Peyer's patch (tissue), 4 donors: ENCODE data around the gene UNC93B1.

Experiments used
- POLR2A ChIP-seq, 2 donors: fragments of 450-650 bp; IDR thresholded peaks; one replicate each; pipeline ENCODE4 v1.5.1; 2017; ENCODE audit warnings: antibody characterized with exemption in 2 of 2, mild to moderate bottlenecking in 2 of 2, moderate library complexity in 2 of 2
- TF ChIP-seq, protein P1 (sequence below), 6 experiments: fragments of 450-650 bp in 4 of 6; fragments of 200-600 bp in 2 of 6; sonication (generic) in 1 of 6; IDR thresholded peaks; one replicate each; pipeline ENCODE4 v1.5.1; 2017 to 2019; ENCODE audit warnings: antibody characterized with exemption in 6 of 6, mild to moderate bottlenecking in 3 of 6, moderate library complexity in 1 of 6

- TF ChIP-seq, protein P1, sequence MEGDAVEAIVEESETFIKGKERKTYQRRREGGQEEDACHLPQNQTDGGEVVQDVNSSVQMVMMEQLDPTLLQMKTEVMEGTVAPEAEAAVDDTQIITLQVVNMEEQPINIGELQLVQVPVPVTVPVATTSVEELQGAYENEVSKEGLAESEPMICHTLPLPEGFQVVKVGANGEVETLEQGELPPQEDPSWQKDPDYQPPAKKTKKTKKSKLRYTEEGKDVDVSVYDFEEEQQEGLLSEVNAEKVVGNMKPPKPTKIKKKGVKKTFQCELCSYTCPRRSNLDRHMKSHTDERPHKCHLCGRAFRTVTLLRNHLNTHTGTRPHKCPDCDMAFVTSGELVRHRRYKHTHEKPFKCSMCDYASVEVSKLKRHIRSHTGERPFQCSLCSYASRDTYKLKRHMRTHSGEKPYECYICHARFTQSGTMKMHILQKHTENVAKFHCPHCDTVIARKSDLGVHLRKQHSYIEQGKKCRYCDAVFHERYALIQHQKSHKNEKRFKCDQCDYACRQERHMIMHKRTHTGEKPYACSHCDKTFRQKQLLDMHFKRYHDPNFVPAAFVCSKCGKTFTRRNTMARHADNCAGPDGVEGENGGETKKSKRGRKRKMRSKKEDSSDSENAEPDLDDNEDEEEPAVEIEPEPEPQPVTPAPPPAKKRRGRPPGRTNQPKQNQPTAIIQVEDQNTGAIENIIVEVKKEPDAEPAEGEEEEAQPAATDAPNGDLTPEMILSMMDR (IDR thresholded peaks at IDR 0.05), result no peak
- TF ChIP-seq POLR2A (IDR thresholded peaks at IDR 0.05), result no peak
These were observed 32.9 kb upstream of the UNC93B1 start for GRCh38 chr11:68036717-68037239.
